K562 (cell line): Measurements from ENCODE around the gene ENC1.

Experiments
- EZH2 ChIP-seq: IDR thresholded peaks from 2 replicates; pipeline ENCODE4 v1.6.1; 2012; ENCODE audit warnings: low read depth, mild to moderate bottlenecking, inconsistent platforms, low read length, borderline replicate concordance
- FOXJ3 ChIP-seq: sonication (generic); formaldehyde crosslinking; IDR thresholded peaks from 2 replicates; pipeline ENCODE4 v1.4.0; 2020; ENCODE audit warnings: mild to moderate bottlenecking, missing genetic modification reagents
- HMG20B ChIP-seq: fragments of 250-450 bp; sonication (Bioruptor Pico); IDR thresholded peaks from 2 replicates; pipeline ENCODE4 v1.5.0; 2021; ENCODE audit warnings: mild to moderate bottlenecking
- ZNF282 ChIP-seq: sonication (generic); formaldehyde crosslinking; IDR thresholded peaks from 2 replicates; pipeline ENCODE4 v1.8.1; 2023; ENCODE audit warnings: missing genetic modification reagents
- TF ChIP-seq, protein P1 (sequence below): fragments of 450-650 bp; formaldehyde crosslinking; IDR thresholded peaks from 2 replicates; pipeline ENCODE4 v1.4.0; 2020; ENCODE audit warnings: mild to moderate bottlenecking, moderate library complexity
- TF ChIP-seq, protein P2 (sequence below), 3 experiments: IDR thresholded peaks in 2 of 3; conservative IDR thresholded peaks in 1 of 3; 2 replicates each; pipeline ENCODE4 v1.5.1; 2011 to 2012; ENCODE audit warnings: low read length in 3 of 3, mild to moderate bottlenecking in 3 of 3, control low read depth in 2 of 3, improper control_type of control experiment in 1 of 3, inconsistent platforms in 1 of 3, low read depth in 1 of 3, mixed read lengths in 1 of 3, moderate library complexity in 1 of 3; ENCODE audit not compliant: insufficient read depth in 2 of 3

DNA sequence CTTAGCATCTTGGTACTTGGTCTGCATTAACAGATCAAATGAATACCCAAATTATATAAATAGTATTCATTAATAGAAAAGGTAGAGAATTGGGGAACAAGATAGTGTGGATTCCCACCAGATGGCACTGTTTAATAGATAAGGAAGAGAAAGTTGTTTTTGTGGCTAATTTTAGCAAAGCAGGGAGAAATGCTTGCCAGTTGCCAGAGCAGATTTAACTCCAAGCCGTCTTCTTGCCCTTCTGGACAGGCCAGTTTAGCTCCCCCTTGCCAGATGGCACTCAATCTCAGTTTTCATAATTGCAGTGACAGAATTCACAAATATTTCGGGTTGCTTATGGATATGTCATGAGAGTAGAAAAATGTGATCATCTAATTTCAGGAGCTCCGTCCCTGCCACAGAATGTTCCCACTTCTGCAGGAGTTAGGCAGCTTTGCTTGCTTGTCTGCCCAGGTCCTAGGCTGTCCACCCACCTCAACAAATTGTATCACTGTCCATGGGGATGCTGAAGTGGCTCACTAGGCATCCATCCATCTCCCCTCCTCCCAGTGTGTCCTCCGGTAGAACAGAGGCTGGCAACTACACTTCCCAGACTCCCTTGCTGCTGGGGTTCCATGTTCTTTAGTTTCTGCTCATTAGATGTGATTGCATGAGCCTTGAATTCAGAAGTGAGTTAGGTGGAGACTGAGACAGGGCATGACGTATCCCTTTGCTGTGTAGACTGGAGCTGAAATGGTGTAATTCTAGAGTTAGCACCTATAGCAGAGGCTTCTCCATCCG is 32.7 kb upstream of the ENC1 start:
- TF ChIP-seq HMG20B (no peak), FOXJ3 (no peak), EZH2 (no peak), ZNF282 (CRISPR knock-in tag) (no peak)
- TF ChIP-seq, protein P1, sequence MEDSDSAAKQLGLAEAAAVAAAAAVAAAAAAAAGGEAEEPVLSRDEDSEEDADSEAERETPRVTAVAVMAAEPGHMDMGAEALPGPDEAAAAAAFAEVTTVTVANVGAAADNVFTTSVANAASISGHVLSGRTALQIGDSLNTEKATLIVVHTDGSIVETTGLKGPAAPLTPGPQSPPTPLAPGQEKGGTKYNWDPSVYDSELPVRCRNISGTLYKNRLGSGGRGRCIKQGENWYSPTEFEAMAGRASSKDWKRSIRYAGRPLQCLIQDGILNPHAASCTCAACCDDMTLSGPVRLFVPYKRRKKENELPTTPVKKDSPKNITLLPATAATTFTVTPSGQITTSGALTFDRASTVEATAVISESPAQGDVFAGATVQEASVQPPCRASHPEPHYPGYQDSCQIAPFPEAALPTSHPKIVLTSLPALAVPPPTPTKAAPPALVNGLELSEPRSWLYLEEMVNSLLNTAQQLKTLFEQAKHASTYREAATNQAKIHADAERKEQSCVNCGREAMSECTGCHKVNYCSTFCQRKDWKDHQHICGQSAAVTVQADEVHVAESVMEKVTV = peak; percentile 54
- TF ChIP-seq, protein P2, sequence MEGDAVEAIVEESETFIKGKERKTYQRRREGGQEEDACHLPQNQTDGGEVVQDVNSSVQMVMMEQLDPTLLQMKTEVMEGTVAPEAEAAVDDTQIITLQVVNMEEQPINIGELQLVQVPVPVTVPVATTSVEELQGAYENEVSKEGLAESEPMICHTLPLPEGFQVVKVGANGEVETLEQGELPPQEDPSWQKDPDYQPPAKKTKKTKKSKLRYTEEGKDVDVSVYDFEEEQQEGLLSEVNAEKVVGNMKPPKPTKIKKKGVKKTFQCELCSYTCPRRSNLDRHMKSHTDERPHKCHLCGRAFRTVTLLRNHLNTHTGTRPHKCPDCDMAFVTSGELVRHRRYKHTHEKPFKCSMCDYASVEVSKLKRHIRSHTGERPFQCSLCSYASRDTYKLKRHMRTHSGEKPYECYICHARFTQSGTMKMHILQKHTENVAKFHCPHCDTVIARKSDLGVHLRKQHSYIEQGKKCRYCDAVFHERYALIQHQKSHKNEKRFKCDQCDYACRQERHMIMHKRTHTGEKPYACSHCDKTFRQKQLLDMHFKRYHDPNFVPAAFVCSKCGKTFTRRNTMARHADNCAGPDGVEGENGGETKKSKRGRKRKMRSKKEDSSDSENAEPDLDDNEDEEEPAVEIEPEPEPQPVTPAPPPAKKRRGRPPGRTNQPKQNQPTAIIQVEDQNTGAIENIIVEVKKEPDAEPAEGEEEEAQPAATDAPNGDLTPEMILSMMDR (IDR thresholded peaks at IDR 0.05 in 2 of 3, conservative IDR thresholded peaks at IDR 0.05 in 1 of 3; ENCODE audit: insufficient read depth in 2 of 3, low read depth in 1 of 3, low read length in 3 of 3) = peak; percentile 33 to 64 (median 43); a peak in 4 of 6 replicates
